Liver (tissue), 9 donors: Measurements from ENCODE around the gene CSPG5. TPM values are rescaled to one million over a fixed set of nuclear protein-coding genes. Genes with fewer than 3 reads are reported as not detected.

Experiments
- DNase-seq: peaks from one replicate; pipeline ENCODE4 v3.0.0-alpha.2; 2017; ENCODE audit warnings: low spot score
- H3K27ac ChIP-seq, 2 donors: one replicate each; pipeline ENCODE4 v1.7.0; 2013; ENCODE audit warnings: inconsistent platforms in 2 of 2, low read length in 2 of 2, control low read depth in 1 of 2, low read depth in 1 of 2, mild to moderate bottlenecking in 1 of 2
- H3K27me3 ChIP-seq, 4 donors: one replicate each; pipeline versions ENCODE4 v1.6.1 to v1.7.0; 2013; ENCODE audit warnings: low read length in 3 of 4, inconsistent platforms in 1 of 4, mild to moderate bottlenecking in 1 of 4, moderate library complexity in 1 of 4; ENCODE audit not compliant: control insufficient read depth in 4 of 4, insufficient read depth in 4 of 4
- H3K36me3 ChIP-seq, 4 donors: one replicate each; pipeline versions ENCODE4 v1.6.1 to v1.7.0; 2013; ENCODE audit warnings: low read length in 3 of 4, mild to moderate bottlenecking in 3 of 4, low read depth in 1 of 4, moderate library complexity in 1 of 4; ENCODE audit not compliant: control insufficient read depth in 4 of 4, insufficient read depth in 3 of 4
- H3K4me1 ChIP-seq, 4 donors: one replicate each; pipeline versions ENCODE4 v1.6.1 to v1.7.0; 2013; ENCODE audit warnings: low read length in 3 of 4, mild to moderate bottlenecking in 3 of 4, moderate library complexity in 1 of 4; ENCODE audit not compliant: control insufficient read depth in 4 of 4, insufficient read depth in 4 of 4
- H3K4me3 ChIP-seq, 3 donors: one replicate each; pipeline versions ENCODE4 v1.6.1 to v1.7.0; 2013; ENCODE audit warnings: low read length in 3 of 3, control low read depth in 1 of 3, low read depth in 1 of 3, mild to moderate bottlenecking in 1 of 3
- H3K9ac ChIP-seq, 2 donors: one replicate each; pipeline ENCODE4 v1.7.0; 2013; ENCODE audit warnings: low read length in 2 of 2, mild to moderate bottlenecking in 2 of 2, moderate library complexity in 2 of 2, control low read depth in 1 of 2, low read depth in 1 of 2
- H3K9me3 ChIP-seq, 4 donors: one replicate each; pipeline versions ENCODE4 v1.6.1 to v1.7.0; 2013; ENCODE audit warnings: low read length in 3 of 4; ENCODE audit not compliant: control insufficient read depth in 4 of 4
- ATF3 ChIP-seq: IDR thresholded peaks from 2 replicates; pipeline ENCODE4 v1.6.1; 2016; ENCODE audit warnings: antibody characterized with exemption
- EGR1 ChIP-seq, 2 donors: IDR thresholded peaks; 2 replicates each; pipeline ENCODE4 v1.6.1; 2016 to 2018; ENCODE audit warnings: antibody characterized with exemption in 2 of 2, low read depth in 2 of 2
- FOXA1 ChIP-seq: IDR thresholded peaks from 2 replicates; pipeline ENCODE4 v1.6.1; 2016; ENCODE audit warnings: antibody characterized with exemption
- FOXA2 ChIP-seq: IDR thresholded peaks from 2 replicates; pipeline ENCODE4 v1.6.1; 2016; ENCODE audit warnings: antibody characterized with exemption
- GABPA ChIP-seq, 2 donors: IDR thresholded peaks in 1 of 2; conservative IDR thresholded peaks in 1 of 2; 2 replicates each; pipeline ENCODE4 v1.6.1; 2016; ENCODE audit warnings: antibody characterized with exemption in 2 of 2, mild to moderate bottlenecking in 1 of 2, moderate library complexity in 1 of 2
- HNF4A ChIP-seq, 2 donors: conservative IDR thresholded peaks; 2 replicates each; pipeline ENCODE4 v1.6.1; 2016; ENCODE audit warnings: antibody characterized with exemption in 2 of 2, mild to moderate bottlenecking in 2 of 2
- HNF4G ChIP-seq: IDR thresholded peaks from 2 replicates; pipeline ENCODE4 v1.6.1; 2016; ENCODE audit warnings: antibody characterized with exemption
- JUND ChIP-seq, 2 donors: IDR thresholded peaks; 2 replicates each; pipeline ENCODE4 v1.6.1; 2016; ENCODE audit warnings: antibody characterized with exemption in 2 of 2
- MAX ChIP-seq: IDR thresholded peaks from 2 replicates; pipeline ENCODE4 v1.6.1; 2016; ENCODE audit warnings: antibody characterized with exemption
- NR2F2 ChIP-seq: IDR thresholded peaks from 2 replicates; pipeline ENCODE4 v1.6.1; 2016; ENCODE audit warnings: antibody characterized with exemption
- RAD21 ChIP-seq, 2 donors: IDR thresholded peaks; 2 replicates each; pipeline ENCODE4 v1.6.1; 2016; ENCODE audit warnings: antibody characterized with exemption in 2 of 2, mild to moderate bottlenecking in 2 of 2
- RXRA ChIP-seq, 2 donors: IDR thresholded peaks; 2 replicates each; pipeline ENCODE4 v1.6.1; 2017 to 2018; ENCODE audit warnings: antibody characterized with exemption in 2 of 2, mild to moderate bottlenecking in 1 of 2
- SP1 ChIP-seq: IDR thresholded peaks from 2 replicates; pipeline ENCODE4 v1.6.1; 2018; ENCODE audit warnings: antibody characterized with exemption, mild to moderate bottlenecking
- TAF1 ChIP-seq: conservative IDR thresholded peaks from 2 replicates; pipeline ENCODE4 v1.6.1; 2016; ENCODE audit warnings: antibody characterized with exemption, mild to moderate bottlenecking
- YY1 ChIP-seq: IDR thresholded peaks from 2 replicates; pipeline ENCODE4 v1.6.1; 2016; ENCODE audit warnings: antibody characterized with exemption, mild to moderate bottlenecking
- ZBTB33 ChIP-seq: IDR thresholded peaks from 2 replicates; pipeline ENCODE4 v1.6.1; 2016; ENCODE audit warnings: antibody characterized with exemption
- WGBS: extraction: QIAGEN DNeasy Blood & Tissue Kit; methylation state at CpG from one replicate; pipeline ENCODE4 v1.1.7; 2013; 5-methylcytosine and 5-hydroxymethylcytosine counted together
- polyA plus RNA-seq, 2 donors: library from polyadenylated mRNA; stranded (reverse) in 1 of 2; unstranded in 1 of 2; fragments of 200-250 nt in 1 of 2; fragments of >200 nt in 1 of 2; fragmentation: Nextera tagmentation in 1 of 2; extraction: Ambion mirVana in 1 of 2; gene quantifications; one replicate each; pipeline versions ENCODE4 v1.2.1 to v1.2.3, GENCODE V29; 2013 to 2015
- total RNA-seq, 2 donors: library from RNA; depleted of rRNA; stranded (reverse); fragments of >200 nt; gene quantifications; one replicate each; pipeline ENCODE4 v1.2.3, GENCODE V29; 2014
- TF ChIP-seq, protein P1 (sequence below): IDR thresholded peaks from 2 replicates; pipeline ENCODE4 v1.6.1; 2016; ENCODE audit warnings: antibody characterized with exemption, mild to moderate bottlenecking
- TF ChIP-seq, protein P2 (sequence below): fragments of 150-350 bp; IDR thresholded peaks from 2 replicates; pipeline ENCODE4 v1.5.1; 2017; ENCODE audit warnings: improper control_type of control experiment, low read depth, low read length; ENCODE audit not compliant: missing input control
- donor health status: healthy.
- donor health status: healthy.
- donor health status: healthy.
- donor health status: healthy.
- donor health status: healthy.

The CSPG5 gene
- total and polyA plus RNA-seq, 4 donors, result 0.25 to 0.42 (median 0.33) TPM; not detected in 1

DNA sequence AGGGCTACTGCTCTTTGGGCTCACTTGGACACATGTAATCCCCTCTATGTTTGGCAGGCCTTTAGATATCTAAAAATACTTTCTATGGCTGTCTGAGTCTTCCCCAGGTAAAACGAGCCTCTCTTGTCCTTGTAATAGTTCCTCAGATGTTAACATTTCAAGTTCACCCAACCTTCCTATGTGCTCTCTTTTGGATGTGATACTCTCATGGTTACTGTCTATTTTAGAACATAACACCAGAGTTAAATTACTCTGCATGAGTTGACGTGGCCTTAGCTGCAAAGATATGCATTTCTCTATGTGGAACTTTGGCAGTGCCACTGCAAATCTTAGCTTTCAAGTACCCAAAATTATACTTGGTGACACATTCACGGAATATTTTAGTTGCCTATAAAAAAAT is 31.9 kb upstream of the CSPG5 start (continued):
- TF ChIP-seq, protein P1, sequence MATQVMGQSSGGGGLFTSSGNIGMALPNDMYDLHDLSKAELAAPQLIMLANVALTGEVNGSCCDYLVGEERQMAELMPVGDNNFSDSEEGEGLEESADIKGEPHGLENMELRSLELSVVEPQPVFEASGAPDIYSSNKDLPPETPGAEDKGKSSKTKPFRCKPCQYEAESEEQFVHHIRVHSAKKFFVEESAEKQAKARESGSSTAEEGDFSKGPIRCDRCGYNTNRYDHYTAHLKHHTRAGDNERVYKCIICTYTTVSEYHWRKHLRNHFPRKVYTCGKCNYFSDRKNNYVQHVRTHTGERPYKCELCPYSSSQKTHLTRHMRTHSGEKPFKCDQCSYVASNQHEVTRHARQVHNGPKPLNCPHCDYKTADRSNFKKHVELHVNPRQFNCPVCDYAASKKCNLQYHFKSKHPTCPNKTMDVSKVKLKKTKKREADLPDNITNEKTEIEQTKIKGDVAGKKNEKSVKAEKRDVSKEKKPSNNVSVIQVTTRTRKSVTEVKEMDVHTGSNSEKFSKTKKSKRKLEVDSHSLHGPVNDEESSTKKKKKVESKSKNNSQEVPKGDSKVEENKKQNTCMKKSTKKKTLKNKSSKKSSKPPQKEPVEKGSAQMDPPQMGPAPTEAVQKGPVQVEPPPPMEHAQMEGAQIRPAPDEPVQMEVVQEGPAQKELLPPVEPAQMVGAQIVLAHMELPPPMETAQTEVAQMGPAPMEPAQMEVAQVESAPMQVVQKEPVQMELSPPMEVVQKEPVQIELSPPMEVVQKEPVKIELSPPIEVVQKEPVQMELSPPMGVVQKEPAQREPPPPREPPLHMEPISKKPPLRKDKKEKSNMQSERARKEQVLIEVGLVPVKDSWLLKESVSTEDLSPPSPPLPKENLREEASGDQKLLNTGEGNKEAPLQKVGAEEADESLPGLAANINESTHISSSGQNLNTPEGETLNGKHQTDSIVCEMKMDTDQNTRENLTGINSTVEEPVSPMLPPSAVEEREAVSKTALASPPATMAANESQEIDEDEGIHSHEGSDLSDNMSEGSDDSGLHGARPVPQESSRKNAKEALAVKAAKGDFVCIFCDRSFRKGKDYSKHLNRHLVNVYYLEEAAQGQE, result no peak

DNA sequence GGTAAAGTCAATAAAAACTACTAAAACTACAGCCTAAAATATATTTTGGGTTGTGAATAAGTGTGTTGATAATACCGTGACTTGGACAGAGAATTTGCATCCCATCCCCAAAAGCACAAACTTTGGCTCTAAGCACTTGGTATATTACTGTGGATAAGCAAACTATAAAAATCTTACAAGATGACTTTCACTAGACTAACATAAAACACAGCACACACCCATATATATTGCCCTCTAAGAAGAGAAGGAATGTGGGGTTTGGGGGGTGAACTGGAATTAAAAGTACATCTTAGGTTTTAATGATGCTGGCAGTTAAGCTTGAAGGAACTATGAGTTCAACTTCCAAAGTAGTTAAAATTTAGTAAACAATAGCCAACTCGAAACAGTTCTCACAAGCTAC is 28.7 kb upstream of the CSPG5 start:
- DNase-seq, result no peak
- peaks cover 7 to 30% (median 26%) of the 10 kb centered on the region in 4 donors for H3K36me3 ChIP-seq
- no peak for TF ChIP-seq ZBTB33
- H3K9ac ChIP-seq, result no peak overlapping the region
- H3K27me3 ChIP-seq, result no peaks in the 10 kb centered on the region
- H3K27ac ChIP-seq, result no peak overlapping the region
- no peak overlapping the region for H3K4me3 ChIP-seq
- WGBS, result 86% methylated on average over 2 of the region's 2 CpGs
- H3K4me1 ChIP-seq, result no peaks in the 10 kb centered on the region
- H3K9me3 ChIP-seq, result no peaks in the 10 kb centered on the region

DNA sequence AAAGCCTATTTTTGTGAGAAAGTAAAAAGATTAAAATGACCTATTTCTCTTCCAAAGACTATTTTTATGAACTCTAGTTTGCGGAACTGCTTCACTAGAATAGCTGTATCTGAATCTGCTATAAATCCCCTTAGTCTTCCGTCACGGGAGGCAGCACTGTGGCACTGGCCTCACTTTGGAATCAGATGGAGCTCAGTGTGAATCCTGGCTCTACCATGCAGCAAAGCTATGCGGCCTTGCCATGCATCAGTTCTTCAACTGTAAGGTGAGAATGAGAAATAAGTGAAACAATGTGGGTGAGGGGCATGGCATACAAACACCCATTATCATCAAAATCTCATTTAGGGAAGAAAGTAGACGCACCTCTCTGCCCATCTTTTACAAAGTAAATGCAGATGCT is 27.5 kb upstream of the CSPG5 start:
- TF ChIP-seq ZBTB33, result no peak
- TF ChIP-seq GABPA (IDR thresholded peaks at IDR 0.05 in 1 of 2, conservative IDR thresholded peaks at IDR 0.05 in 1 of 2), result no peak
- TF ChIP-seq HNF4G, result no peak
- TF ChIP-seq TAF1, result no peak
- no peak for TF ChIP-seq FOXA2
- no peak for TF ChIP-seq MAX
- TF ChIP-seq FOXA1, result no peak
- no peak for TF ChIP-seq YY1
- TF ChIP-seq EGR1 (IDR thresholded peaks at IDR 0.05; ENCODE audit: low read depth in 2 of 2), result no peak
- no peak for TF ChIP-seq RAD21 (IDR thresholded peaks at IDR 0.05)
- TF ChIP-seq HNF4A (conservative IDR thresholded peaks at IDR 0.05), result no peak
- TF ChIP-seq NR2F2, result no peak
- no peak for TF ChIP-seq JUND (IDR thresholded peaks at IDR 0.05)
- no peak for TF ChIP-seq SP1
- TF ChIP-seq ATF3, result no peak
- no peak for TF ChIP-seq RXRA (IDR thresholded peaks at IDR 0.05)
- TF ChIP-seq, protein P2, sequence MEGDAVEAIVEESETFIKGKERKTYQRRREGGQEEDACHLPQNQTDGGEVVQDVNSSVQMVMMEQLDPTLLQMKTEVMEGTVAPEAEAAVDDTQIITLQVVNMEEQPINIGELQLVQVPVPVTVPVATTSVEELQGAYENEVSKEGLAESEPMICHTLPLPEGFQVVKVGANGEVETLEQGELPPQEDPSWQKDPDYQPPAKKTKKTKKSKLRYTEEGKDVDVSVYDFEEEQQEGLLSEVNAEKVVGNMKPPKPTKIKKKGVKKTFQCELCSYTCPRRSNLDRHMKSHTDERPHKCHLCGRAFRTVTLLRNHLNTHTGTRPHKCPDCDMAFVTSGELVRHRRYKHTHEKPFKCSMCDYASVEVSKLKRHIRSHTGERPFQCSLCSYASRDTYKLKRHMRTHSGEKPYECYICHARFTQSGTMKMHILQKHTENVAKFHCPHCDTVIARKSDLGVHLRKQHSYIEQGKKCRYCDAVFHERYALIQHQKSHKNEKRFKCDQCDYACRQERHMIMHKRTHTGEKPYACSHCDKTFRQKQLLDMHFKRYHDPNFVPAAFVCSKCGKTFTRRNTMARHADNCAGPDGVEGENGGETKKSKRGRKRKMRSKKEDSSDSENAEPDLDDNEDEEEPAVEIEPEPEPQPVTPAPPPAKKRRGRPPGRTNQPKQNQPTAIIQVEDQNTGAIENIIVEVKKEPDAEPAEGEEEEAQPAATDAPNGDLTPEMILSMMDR, result no peak
- Histone ChIP-seq H3K4me1 (no peaks in the 10 kb centered on the region), H3K9ac (no peak overlapping the region), H3K27me3 (no peaks in the 10 kb centered on the region), H3K9me3 (no peaks in the 10 kb centered on the region), H3K27ac (no peak overlapping the region), H3K36me3 (peaks cover 7 to 30% (median 26%) of the 10 kb centered on the region in 4 donors), H3K4me3 (no peak overlapping the region)
- 95% methylated on average over 5 of the region's 5 CpGs for WGBS
- DNase-seq, result no peak
